Testis (tissue), 3 donors: ENCODE results near the gene SS18. TPM values are rescaled to one million over a fixed set of nuclear protein-coding genes. Genes with fewer than 3 reads are reported as not detected.
"Not testable (repeated sequence)": the region's sequence is repeated elsewhere in the genome, so short reads cannot be mapped to it uniquely, and the experiment has no call there.

Experiments used
- DNase-seq: peaks from one replicate; pipeline ENCODE4 v3.0.0-alpha.2; 2019
- H3K27ac ChIP-seq, 2 donors: fragments of 200-600 bp; sonication (generic); one replicate each; pipeline ENCODE4 v1.5.1; 2019
- H3K27me3 ChIP-seq: fragments of 200-600 bp; sonication (generic); one replicate; pipeline ENCODE4 v1.5.1; 2019
- H3K36me3 ChIP-seq: fragments of 200-600 bp; sonication (generic); one replicate; pipeline ENCODE4 v1.5.1; 2017; ENCODE audit warnings: low read depth; ENCODE audit errors: missing control alignments
- H3K4me1 ChIP-seq: fragments of 200-600 bp; sonication (generic); one replicate; pipeline ENCODE4 v1.5.1; 2019
- H3K4me3 ChIP-seq, 2 donors: fragments of 200-600 bp; sonication (generic); one replicate each; pipeline ENCODE4 v1.5.1; 2017 to 2019
- H3K9me3 ChIP-seq: fragments of 200-600 bp; sonication (generic); one replicate; pipeline ENCODE4 v1.5.1; 2017
- POLR2A ChIP-seq: fragments of 450-650 bp; IDR thresholded peaks from one replicate; pipeline ENCODE4 v1.6.1; 2017; ENCODE audit warnings: antibody characterized with exemption, mild to moderate bottlenecking, moderate library complexity
- WGBS, 2 donors: methylation state at CpG; one replicate each; pipeline ENCODE4 v1.1.5; 2018; 5-methylcytosine and 5-hydroxymethylcytosine counted together
- intact Hi-C: fragments of 100-400 bp; cut with DNase I; formaldehyde crosslinking; loops from one replicate; pipeline ENCODE4 v1.15.1; 2023; ENCODE audit warnings: low total_unique reads
- polyA plus RNA-seq: library from polyadenylated mRNA; stranded (reverse); fragments of 350-450 nt; fragmentation: Illumina TruSeq; extraction: RNeasy Lipid Tissue Mini Kit (QIAGEN cat#74804); gene quantifications from one replicate; pipeline ENCODE4 v1.2.3, GENCODE V29; 2014; ENCODE audit warnings: low read depth, low replicate concordance; ENCODE audit not compliant: insufficient read depth
- total RNA-seq, 2 donors: library from RNA; depleted of rRNA; stranded (reverse); fragments of >200 nt; gene quantifications; one replicate each; pipeline ENCODE4 v1.2.3, GENCODE V29; 2016
- TF ChIP-seq, protein P1 (sequence below), 3 experiments: fragments of 450-650 bp in 2 of 3; fragments of 200-600 bp in 1 of 3; sonication (generic) in 1 of 3; IDR thresholded peaks; one replicate each; pipeline ENCODE4 v1.5.1; 2016 to 2019; ENCODE audit warnings: antibody characterized with exemption in 3 of 3, mild to moderate bottlenecking in 2 of 3, moderate library complexity in 1 of 3

Gene SS18
- total and polyA plus RNA-seq, 3 donors from 2014 or later, result 81.9 to 242 (median 198) TPM

DNA sequence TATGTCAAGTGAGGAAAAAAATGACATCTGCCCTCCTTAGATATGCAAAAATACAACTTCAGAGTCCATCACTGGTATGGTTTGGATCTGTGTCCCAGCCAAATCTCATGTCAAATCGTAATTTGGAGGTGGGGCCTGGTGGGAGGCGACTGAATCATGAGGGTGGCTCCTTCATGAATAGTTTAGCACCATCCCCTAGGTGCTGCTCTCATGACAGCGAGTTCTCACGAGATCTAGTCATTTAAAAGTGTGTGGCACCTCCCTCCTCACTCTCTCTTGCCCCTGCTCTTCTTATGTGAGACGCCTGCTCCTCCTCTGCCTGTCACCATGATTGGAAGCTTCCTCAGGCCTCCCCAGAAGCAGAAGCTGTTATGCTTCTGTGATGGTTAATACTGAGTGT, 37.4 kb upstream of the SS18 start:
- Histone ChIP-seq H3K36me3 (no peaks in the 10 kb centered on the region), H3K27me3 (no peaks in the 10 kb centered on the region), H3K4me1 (no peaks in the 10 kb centered on the region), H3K4me3 (no peak overlapping the region), H3K27ac (no peak overlapping the region), H3K9me3 (no peaks in the 10 kb centered on the region)
- TF ChIP-seq POLR2A, result no peak
- TF ChIP-seq, protein P1, sequence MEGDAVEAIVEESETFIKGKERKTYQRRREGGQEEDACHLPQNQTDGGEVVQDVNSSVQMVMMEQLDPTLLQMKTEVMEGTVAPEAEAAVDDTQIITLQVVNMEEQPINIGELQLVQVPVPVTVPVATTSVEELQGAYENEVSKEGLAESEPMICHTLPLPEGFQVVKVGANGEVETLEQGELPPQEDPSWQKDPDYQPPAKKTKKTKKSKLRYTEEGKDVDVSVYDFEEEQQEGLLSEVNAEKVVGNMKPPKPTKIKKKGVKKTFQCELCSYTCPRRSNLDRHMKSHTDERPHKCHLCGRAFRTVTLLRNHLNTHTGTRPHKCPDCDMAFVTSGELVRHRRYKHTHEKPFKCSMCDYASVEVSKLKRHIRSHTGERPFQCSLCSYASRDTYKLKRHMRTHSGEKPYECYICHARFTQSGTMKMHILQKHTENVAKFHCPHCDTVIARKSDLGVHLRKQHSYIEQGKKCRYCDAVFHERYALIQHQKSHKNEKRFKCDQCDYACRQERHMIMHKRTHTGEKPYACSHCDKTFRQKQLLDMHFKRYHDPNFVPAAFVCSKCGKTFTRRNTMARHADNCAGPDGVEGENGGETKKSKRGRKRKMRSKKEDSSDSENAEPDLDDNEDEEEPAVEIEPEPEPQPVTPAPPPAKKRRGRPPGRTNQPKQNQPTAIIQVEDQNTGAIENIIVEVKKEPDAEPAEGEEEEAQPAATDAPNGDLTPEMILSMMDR (IDR thresholded peaks at IDR 0.05), result no peak
- no peak for DNase-seq
- intact Hi-C loops, result no loop called here
- 76 to 92% methylated on average over 5 of the region's 5 CpGs for WGBS, 2 donors

DNA sequence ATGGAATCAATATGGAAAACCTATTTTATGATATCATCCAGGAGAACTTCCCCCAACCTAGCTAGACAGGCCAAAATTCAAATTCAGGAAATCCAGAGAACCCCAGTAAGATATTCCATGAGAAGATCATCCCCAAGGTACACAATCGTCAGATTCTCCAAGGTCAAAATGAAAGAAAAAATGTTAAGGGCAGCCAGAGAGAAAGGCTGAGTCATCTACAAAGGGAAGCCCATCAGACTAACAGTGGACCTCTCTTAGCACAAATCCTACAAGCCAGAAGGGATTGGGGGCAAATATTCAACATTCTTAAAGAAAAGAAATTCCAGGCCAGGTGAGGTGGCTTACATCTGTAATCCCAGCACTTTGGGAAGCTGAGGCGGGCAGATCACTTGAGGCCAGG, 31.6 kb upstream of the SS18 start:
- H3K27me3 ChIP-seq, H3K9me3 ChIP-seq, H3K4me1 ChIP-seq, H3K27ac ChIP-seq, H3K4me3 ChIP-seq, intact Hi-C loops, DNase-seq, H3K36me3 ChIP-seq: not testable (repeated sequence)
- 67 to 68% methylated on average over 2 of the region's 2 CpGs for WGBS, 2 donors

DNA sequence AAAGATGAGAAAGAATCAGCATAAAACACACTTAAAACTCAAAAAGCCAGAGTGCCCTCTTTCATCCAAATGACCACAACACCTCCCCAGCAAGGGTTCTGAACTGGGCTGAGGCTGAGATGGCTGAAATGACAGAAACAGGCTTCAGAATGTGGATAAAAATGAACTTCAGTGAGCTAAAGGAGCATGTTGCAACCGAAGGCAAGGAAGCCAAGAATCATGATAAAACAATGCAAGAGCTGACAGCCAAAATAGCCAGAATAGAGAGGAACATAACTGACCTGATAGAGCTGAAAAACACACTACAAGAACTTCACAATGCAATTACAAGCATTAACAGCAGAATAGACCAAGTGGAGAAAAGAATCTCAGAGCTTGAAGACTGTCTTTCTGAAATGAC, 31.1 kb upstream of the SS18 start:
- no peak for TF ChIP-seq POLR2A
- TF ChIP-seq, protein P1 (IDR thresholded peaks at IDR 0.05), result no peak
- H3K4me3 ChIP-seq, result no peak overlapping the region
- H3K9me3 ChIP-seq, result no peaks in the 10 kb centered on the region
- intact Hi-C loops, result no loop called here
- WGBS, 2 donors, result 69 to 75% methylated on average over 1 of the region's 1 CpG
- H3K4me1 ChIP-seq, result no peaks in the 10 kb centered on the region
- no peak overlapping the region for H3K27ac ChIP-seq
- H3K36me3 ChIP-seq, result no peaks in the 10 kb centered on the region
- no peak for DNase-seq
- H3K27me3 ChIP-seq, result no peaks in the 10 kb centered on the region

DNA sequence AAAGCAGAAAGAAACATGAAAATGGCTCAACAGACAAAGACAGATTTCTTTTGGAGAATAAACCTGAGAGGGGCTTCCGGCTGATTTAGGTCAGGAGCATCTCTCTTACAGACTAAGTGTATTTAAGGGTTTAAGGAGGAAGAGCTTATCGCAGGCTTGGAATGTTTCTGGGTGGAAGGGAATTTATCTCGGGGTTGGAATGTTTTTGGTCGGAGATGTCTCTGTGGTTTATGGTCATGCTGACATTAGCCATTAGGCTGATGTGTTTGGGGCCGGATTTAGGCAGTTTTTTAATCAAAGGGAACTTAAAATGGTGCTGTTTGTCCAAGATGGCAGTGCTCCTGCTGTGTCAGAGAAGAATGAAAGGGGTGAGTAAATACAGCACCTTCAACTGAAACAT, 28.8 kb upstream of the SS18 start:
- Histone ChIP-seq H3K4me1 (no peaks in the 10 kb centered on the region), H3K9me3 (no peaks in the 10 kb centered on the region), H3K27ac (no peak overlapping the region), H3K4me3 (no peak overlapping the region), H3K36me3 (no peaks in the 10 kb centered on the region), H3K27me3 (no peaks in the 10 kb centered on the region)
- DNase-seq, result no peak
- 71 to 83% methylated on average over 5 of the region's 5 CpGs for WGBS, 2 donors
- TF ChIP-seq, protein P1 (IDR thresholded peaks at IDR 0.05), result no peak
- no peak for TF ChIP-seq POLR2A
- intact Hi-C loops, result no loop called here

DNA sequence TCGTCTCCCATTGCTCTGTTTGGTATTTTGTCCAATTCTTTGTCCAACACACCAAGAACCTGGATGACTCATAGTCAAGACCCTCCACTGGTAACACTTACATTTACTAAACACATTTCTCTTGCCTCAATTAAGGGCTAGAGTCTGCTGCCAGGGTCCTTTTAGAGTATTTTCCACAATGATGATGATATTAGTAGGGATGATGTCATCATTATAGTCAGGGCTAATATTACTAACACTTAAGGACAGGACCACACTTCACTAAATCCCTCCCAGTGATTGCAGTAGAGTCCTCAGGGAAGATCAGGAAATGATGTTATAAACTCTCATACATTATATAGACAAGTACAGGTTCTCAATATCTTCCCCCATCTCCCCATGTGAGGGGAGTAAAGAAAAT, 13.6 kb upstream of the SS18 start:
- Histone ChIP-seq H3K4me1 (no peaks in the 10 kb centered on the region), H3K27me3 (no peaks in the 10 kb centered on the region), H3K36me3 (no peaks in the 10 kb centered on the region), H3K27ac (no peak overlapping the region), H3K9me3 (no peaks in the 10 kb centered on the region), H3K4me3 (no peak overlapping the region)
- intact Hi-C loops, result no loop called here
- WGBS, 2 donors, result 74 to 90% methylated on average over 1 of the region's 1 CpG
- no peak for DNase-seq
- no peak for TF ChIP-seq POLR2A
- TF ChIP-seq, protein P1 (IDR thresholded peaks at IDR 0.05), result no peak
